HG03175 (cell line): Measurements from ENCODE around the gene TMEM11.

Experiments used
- ATAC-seq: cut with Tn5 transposase; IDR thresholded peaks from one replicate; pipeline ENCODE4 v1.9.1; 2021; ENCODE audit warnings: mild to moderate bottlenecking, moderate library complexity; ENCODE audit not compliant: unreplicated experiment

The TMEM11 gene

DNA sequence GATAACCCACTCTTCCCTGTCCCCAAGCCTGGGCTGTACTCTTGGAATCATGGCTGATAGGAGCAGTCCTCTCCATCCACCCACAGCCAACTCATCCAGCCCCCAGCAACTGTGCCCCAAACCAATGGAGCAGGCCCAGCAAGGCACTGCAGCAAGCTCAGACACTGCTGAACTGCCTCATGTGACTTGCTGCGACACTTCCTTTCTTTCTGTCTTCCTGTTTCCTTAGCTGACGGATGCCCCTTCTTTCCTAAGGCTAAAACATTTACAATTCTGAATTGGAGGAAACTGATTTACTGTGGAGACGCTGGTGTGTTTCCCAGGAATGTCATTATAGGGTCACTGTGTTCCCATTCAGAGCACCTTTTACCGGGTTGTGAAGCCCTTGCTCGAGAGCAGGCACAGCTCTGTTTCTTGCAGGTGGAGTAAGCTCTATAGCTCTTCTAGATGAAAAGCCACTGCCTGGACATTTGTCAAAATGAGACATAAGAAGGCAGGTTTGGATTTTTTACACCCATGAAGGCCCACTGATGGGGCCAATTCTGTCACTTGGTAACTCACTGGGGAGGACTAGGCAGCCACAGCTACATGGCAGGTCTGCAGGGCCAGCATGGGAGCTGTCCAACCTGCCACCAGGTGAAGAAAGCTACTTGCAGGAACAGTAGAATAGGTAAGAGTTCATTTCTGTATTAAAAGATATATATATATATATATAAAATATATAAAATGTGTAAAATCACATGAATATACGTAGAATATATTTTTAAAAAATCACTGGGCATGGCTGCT, 27.4 kb downstream of the TMEM11 start:
- no peak for ATAC-seq

DNA sequence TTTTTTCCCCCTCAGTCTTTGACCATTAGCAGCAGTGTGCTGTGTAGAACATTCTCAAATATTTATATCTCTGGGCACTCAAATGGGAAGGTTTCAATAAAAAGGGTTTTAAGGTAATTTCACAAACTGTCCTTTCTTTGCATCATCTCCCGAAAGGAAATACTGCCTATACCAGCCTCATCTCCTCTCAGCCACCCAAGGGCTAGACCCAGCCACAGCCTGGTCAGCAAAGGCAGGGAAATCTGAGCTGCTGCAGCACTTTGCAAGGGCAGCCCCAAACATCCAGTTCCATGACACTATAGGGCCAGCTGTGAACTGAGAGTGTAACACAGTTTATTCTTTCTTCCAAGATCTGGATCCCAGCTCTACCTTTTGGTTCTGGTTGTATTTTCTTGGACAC, 28.9 kb downstream of the TMEM11 start:
- no peak for ATAC-seq

DNA sequence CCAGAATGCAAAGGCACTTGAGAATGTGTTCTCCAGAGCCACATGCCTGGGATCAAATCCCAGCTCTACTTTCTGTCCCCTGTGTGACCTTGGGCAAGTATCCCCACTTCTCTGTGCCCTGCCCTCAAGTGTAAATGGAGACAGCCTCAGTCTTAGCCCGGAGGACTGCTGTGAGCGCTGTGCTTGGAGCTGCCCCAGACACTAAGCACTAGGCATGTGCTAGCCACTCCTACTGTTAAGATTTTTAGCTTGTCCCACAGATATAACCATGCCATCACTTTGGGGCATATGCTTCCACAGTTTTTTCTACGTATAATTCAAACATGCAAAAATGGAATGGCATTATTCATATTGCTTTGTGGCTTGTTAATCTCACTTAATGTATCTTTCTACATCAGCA, 29.4 kb downstream of the TMEM11 start:
- ATAC-seq: no peak

DNA sequence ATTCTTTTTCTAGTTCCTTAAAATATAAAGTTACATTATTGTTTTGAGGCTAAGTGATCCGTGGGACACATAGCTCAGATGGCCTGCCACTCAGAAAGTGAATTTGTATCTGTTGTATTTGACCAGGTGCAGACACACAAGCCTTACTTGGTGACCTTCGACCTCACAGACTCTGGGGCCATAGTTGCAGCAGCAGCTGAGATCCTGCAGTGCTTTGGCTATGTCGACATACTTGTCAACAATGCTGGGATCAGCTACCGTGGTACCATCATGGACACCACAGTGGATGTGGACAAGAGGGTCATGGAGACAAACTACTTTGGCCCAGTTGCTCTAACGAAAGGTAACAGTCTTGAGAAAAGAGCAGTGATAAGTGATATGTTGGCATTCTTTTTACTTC, 30.5 kb downstream of the TMEM11 start:
- no peak for ATAC-seq

DNA sequence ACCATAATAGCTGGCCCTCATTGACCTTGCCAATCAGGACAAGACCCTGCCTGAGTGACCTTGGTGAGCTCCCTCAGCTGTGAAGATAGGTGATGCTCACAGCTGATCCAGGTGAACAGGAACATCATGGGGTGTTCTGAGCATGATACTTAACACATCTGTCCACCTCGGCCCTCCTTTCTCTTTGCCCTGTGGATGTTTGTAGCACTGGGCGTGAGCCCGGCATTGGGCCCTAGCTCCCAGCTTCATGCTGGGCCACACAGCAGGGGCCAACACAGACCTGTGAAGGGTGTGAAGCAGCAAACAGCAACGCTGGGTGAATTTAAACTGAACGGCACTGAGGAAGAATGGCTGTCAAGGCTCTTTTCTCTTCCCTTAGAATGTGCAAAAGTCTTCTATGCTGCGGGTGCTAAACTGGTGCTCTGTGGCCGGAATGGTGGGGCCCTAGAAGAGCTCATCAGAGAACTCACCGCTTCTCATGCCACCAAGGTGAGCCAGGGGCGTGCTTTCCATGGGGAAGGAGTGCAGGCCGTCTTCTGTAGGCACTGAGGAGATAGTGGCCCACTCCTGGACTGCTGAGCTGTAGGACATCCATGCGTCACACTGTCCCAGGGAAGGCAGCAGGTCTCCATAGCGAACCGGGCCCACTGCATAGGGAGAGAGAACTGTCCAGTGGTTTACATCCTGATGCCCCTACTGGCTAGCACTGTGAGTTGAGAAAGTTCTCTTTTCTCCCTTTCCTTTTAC, 35.9 kb downstream of the TMEM11 start:
- ATAC-seq: no peak

DNA sequence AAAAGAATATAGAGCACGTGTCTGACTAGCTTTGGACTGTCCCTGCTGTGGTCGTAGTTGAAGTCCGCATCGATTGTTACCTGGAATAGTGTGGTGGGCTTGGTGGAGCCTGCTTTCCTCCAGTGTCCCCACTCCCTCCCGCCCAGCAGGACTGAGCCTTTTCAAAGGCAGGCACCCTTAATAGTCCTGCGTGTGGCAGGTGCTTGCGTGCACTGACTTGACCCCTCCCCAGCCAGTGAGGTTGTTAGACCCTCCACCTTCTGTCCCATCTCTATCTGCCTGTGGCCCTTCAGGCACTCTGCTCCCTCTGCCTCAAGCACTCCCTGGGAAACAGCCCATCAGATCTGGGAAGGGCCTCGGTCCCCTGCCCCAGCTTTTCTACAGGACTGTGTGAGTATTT, 36.6 kb downstream of the TMEM11 start:
- ATAC-seq: no peak

DNA sequence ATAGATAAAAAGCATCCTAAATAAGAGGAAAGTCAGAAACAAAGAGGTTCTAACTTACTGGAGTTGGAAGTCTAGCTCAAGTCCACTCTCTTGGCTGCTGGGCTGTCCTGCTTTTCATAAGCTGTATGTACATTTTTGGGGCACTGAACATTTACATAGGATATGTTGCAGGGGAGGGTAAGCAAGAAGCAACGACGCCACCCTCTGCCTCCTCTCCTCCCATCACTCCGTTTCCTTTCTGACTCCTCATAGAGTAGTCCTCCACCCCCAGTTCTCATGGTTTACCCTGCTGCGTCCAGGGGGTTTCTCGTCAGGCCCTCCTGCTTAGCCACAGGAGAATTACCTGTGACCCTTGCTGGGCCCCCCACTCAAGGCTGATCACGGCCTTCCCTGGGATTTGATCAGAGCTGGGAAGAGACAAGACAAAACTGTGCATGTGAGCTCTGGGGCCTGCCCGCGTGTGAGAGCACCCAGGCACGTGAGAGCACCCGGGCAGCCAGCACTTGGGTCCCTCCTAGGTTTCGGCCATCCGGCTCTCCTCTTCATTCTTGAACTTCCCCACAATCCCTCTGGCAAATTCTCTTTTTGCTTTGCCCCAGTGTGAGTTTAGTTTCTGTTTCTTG, 37.1 kb downstream of the TMEM11 start:
- no peak for ATAC-seq

DNA sequence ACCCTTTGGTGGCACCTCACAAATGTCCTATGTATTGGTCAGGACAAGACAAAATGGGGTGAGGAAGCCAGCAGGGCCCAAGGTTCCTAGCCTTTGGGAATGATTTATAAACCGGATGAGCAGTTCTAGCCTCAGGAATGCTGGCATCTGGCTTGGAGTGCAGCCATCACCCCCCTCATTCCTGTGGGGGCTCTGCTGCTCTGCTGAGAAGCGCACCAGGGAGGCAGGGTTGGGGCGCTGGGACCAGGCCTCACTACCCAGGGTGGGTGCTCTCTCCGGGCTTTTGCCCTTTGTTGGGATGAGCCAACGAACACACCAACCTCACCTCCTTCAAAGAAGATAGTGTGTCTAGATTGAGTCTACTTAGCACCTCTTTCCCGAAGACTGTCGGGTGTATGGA, 39.2 kb downstream of the TMEM11 start:
- no peak for ATAC-seq

DNA sequence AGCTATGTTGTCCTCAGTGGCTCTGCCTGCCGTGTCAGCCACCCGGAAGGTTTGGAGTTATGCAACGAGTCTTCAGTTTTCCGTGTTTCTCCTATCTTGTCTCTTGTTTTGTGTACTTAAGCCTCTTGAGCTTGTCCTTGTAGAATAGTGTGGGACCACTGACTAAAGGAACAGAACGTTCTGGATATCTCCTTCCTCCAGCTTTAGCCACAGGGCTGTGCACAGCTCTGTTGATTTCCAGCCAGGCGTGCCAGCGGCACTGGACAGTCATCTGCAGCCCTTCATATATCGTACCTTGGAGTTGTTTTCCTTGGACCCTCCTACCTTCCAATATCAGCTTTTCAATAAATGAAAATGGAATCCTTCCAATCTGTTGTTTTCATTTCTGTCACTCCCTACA, 39.8 kb downstream of the TMEM11 start:
- ATAC-seq: no peak

DNA sequence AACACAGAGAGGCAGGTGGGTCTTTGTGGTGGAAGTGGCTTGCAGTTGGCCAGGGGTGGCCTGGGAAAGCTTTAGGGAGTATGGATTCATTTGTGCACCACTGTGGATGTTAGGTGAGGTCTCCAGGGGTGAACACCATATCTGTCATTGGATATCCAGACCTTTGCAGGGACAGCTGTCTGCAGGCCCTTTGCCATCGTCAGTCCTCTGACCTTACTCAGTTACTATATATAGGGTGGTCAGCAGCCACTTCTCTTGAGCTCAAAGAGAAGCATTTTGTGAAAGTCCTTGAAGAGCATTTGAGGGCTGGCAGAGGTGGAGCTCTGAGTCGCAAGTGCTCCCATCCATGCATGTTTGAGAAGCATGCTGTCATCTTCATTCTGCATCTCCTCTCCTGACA, 40.4 kb downstream of the TMEM11 start:
- ATAC-seq: no peak

DNA sequence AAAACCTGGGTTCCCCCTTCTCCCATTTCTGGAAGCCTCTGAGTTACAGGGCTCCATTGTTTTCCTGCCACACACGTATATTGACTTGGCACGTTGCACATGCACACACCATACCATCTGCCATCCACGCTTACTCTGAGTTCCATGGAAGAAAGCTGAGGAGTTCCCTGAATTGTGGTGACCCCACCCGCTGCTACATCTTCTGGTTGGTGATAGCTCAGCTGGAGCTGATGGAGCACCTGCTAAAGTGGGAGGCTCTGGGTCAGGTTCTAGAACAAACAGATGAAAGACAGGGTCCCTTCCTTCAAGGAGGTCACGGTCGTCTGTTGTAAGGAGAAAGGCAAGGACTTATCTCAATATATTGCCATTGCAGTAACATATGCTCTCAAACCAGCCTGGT, 41.1 kb downstream of the TMEM11 start:
- ATAC-seq: no peak

DNA sequence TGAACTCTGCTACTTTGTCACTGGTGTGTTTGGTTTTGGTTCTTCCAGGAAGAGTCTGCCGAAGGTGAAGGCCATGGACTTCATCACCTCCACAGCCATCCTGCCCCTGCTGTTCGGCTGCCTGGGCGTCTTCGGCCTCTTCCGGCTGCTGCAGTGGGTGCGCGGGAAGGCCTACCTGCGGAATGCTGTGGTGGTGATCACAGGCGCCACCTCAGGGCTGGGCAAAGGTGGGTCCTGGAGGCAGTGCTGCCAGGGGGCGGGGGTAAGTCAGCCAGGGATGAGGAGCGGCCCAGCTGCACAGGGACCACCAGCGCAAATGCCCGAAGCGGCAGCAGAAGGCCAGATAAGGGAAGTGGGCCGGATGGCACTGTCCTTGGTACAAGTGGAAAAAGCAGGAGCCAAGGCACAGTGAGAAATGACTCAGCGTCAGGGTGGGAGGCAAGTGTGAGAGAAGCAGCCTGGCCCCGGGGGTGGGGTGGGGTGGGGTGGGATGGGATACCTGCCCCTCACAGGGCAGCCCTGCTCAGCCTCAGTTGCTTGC, 41.9 kb downstream of the TMEM11 start:
- no peak for ATAC-seq

DNA sequence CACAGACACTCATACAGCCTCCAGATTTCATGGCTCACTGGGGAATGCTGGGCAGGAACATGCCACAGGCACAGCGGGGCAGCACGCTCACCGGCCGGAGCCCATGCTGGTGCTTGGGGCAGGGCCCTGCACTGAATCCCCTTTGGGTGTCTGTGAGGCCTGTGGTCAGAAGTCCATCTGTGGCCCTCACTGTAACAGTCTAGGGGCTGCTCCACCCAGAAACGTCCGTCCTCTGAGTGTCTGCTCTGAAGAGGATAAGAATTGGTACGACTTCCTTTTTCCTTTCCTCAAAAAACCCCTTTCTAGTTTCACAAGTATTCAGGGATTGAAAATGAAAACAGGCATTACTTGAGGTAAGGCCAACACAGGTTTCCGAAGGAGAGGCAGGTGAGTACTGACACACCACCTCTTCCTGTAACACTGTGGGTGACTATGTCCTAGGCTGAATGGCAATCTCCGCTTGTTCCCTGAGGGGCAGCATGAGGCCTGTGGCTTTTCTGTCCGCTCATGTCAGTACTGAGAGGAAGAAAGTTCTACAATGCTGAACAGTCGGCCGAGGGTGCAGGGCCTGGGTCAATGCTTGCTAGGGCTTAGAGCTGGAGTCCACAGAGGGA, 42.5 kb downstream of the TMEM11 start:
- peak; percentile 67 for ATAC-seq

DNA sequence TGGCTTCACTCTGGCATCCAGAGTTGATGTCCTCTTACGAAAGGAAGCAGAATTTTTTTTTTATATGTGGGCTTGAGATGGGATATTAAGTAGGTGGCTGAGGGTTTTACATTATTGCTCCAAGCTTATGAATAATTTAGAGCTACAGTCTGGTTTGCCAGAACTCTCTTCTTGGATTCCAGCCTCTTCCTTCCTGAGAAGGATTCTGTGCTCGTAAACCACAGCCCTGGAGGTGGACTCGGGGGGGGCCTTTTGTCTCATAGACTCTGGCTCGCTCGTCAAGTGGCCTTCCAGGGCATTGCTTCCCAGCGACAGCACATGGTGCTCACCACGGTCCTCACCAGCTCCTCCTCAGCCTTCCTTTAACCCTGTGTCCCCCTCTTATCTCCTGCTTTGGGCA, 43.2 kb downstream of the TMEM11 start:
- no peak for ATAC-seq

DNA sequence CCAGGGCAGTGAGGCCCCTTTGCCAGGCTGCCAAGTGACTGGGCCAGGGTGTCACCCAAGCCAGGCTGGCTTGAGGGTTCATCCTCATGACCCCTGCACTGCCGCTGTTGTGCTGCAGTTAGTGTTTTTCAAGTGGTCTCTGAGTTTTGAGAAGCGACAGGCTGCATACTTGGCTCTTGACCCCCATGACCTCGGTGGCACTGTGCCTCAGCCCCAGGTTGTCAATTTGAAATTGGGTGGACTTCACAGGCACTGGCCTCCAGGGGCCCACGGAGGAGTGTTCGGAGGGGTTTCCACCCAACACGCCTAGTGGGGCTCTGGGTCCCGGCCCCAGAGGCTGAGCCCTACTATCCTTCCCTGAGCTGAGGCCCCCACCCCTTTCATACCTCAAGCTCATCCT, 44.5 kb downstream of the TMEM11 start:
- no peak for ATAC-seq

DNA sequence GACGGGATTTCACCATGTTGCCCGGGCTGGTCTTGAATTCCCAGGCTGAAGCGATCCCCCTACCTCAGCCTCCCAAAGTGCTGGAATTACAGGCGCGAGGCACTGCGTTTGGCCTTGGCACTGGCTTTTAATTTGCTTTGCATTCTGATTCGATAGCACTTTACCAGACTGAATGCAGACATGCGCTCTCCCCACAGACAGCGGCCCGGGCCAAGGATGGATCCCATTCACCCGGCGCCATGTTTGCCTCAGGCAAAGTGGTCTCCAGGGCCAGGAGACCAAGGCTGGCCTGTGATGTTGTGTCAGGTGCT, 45.5 kb downstream of the TMEM11 start:
- ATAC-seq: no peak

DNA sequence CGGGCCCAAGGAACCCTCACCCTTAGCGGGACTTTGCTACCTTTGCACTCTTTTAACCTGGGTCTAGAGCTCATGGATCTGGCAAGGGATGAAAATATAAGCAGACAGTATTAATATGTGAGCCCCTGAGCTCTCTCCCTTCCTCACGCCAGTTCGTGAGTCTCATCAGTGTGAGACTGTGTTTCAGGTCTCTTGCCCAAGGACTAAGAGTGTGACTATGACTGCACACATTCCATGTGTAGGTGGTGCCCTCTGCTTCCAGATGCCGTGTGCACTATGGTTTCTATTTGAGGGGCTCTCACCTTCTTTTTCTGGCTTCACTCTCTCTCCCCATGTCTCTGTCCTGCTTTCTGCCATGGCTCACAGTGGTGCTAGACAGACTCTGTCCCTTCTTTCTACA, 46.7 kb downstream of the TMEM11 start:
- no peak for ATAC-seq

DNA sequence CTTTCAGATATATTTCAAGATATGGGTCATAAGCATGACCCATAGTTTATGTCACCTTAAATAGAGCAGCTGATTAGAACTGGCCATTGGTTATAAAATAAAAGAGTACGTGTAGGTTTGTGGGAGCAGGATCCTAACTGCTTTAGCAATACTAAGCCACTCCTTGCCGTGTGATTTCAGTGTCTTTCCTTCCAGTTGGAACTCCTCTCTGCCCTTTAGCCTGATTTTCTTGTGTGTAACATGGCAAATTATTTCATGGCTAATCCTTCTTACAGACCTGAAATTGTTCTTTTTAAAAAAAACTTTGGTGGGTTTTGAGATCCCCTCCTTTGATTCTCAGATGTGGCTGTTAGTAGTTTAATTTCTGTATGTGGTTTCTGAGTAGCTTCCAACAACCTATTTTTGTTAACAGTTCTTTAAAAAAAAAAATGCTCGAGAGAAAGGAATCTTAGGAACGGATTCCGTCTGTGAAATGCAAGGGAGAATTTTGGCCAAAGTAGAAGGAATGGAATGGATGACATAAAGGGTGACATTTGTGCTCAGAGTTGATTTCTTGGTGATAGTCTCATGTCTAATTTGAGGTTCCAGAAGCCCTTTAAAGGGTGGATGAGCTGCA, 47.3 kb downstream of the TMEM11 start:
- no peak for ATAC-seq

DNA sequence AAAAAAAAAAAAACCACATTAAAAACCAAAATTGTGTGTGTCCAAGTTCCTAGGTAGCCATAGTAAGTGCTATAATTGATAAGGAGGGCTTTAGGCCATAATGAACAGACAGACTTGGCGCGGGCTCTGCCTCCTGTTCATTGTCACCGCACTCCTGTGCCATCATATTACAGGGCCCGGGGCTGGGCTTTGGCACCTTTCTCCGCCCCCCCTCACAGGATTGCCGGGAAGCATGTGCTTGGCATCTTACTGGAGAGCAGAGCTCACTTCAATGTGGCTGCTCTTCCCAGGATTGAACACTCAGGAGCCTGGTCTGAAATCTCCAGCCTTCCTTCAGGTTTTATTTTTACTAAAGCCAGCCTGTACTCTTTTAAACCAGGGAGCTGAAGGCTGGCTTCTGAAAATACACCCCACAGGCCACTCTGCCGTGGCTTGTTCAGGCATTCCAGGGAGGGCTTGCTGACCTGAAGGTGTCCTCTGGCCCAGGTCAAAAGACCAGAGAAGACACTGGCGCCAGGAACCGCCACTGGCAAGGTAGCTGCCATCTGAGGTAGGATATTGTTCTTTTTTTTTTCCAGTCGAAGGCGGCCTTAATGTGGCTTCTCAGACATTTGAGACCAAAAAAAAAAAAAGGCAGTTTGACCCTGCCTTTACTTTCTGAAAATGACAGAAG, 47.9 kb downstream of the TMEM11 start:
- no peak for ATAC-seq

DNA sequence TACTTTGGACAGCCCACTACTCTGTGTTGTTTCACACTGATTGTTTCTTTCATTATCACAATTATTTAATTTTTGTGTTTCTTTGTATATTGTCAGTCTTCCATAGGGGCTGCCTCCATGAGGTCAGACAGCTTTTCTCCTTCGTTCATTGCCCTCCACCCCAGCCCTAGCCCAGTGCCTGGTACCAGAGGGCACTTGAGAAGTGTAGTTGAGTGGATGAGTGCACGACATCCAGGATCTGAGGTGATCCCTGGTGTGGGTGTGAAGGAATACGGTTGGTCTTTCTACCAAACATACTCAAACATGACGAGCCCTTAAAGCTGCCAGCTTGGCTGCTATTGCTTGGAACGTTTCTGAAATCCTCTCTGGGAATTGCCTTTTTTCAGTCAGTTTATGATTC, 49.3 kb downstream of the TMEM11 start:
- no peak for ATAC-seq

DNA sequence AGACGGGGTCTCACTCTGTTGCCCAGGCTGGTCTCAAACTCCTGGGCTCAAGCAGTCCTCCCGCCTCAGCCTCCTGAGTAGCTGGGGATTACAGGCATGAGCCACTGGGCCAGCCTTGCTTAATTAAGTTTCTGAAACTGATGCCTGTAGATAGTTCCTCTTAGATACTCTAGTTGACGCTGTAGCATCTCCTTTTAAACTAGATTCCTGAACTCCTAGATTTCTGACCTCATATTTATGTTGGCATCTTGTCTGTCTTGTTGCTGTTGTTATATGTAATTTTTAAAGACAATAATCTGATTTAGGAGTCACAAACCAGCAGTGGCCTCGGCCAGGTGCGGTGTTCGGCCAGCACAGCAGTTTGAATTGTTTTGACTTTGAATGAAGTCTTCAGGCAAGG, 49.7 kb downstream of the TMEM11 start:
- ATAC-seq: no peak
